Measurements from ENCODE around the gene TEX44.

DNA sequence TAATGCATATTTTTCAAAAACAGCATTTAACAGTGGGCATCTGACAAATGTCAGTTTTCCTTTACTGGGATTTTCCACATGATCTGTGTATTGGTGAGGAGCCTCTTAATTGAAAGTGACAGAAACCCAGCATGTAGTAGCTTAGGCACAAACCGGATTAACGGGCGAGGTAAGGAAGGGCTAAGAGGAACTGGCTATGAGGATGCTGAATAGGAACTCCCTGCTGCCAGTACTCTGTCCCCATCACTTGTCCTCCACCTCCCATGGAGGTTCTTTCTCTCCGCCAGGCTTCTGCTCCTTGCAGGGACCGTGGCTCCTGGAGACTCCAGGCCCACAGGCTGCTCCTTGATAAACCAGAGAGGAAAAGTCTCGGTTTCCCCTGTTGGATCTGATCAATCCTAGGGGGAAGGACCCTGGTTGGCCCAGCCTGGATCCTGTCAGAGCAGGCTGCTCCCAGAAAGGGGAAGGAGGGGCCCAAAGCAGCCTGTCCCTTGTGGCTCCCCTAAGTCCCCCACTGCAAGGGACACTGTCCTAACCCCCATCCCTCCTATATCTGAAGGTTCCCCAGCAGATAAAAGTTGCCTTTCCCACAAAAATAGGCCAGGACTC lies 10.3 kb downstream of the TEX44 start:
- TF ChIP-seq RAD21 (IDR thresholded peaks at IDR 0.05; ENCODE audit: low read depth) (no peak), TEAD4 (IDR thresholded peaks at IDR 0.05) (no peak), EP300 (IDR thresholded peaks at IDR 0.05; ENCODE audit: borderline replicate concordance) (no peak), CREB1 (IDR thresholded peaks at IDR 0.05; ENCODE audit: low read depth) (no peak)
